ENCODE measurements around the gene CDH4. TPM values are rescaled to one million over a fixed set of nuclear protein-coding genes. Genes with fewer than 3 reads are reported as not detected.

The CDH4 gene
- total RNA-seq, 2 experiments from 2014 or later: 0.10 to 0.15 TPM

GRCh38 chr20:61896058-61896961, 644.2 kb downstream of the CDH4 start:
- intact Hi-C loops (cut with micrococcal nuclease): no loop called here
- Mint-ChIP-seq H3K4me3 (no peak overlapping the region), H3K9me3 (no peaks in the 10 kb centered on the region), H3K27me3 (ENCODE audit: low read depth) (no peaks in the 10 kb centered on the region), H3K27ac (no peak overlapping the region), H3K36me3 (ENCODE audit: low read depth) (no peaks in the 10 kb centered on the region), H3K4me1 (ENCODE audit: low read depth) (no peaks in the 10 kb centered on the region)
- CTCF ChIA-PET: interaction anchor here (0.6 to 1.6 kb wide), 6 partner anchors 9 to 1498 kb away, joined by 3 to 6 read pairs (median 3); no protein-coding TSS in a partner anchor
- peak; percentile 41 for DNase-seq

DNA sequence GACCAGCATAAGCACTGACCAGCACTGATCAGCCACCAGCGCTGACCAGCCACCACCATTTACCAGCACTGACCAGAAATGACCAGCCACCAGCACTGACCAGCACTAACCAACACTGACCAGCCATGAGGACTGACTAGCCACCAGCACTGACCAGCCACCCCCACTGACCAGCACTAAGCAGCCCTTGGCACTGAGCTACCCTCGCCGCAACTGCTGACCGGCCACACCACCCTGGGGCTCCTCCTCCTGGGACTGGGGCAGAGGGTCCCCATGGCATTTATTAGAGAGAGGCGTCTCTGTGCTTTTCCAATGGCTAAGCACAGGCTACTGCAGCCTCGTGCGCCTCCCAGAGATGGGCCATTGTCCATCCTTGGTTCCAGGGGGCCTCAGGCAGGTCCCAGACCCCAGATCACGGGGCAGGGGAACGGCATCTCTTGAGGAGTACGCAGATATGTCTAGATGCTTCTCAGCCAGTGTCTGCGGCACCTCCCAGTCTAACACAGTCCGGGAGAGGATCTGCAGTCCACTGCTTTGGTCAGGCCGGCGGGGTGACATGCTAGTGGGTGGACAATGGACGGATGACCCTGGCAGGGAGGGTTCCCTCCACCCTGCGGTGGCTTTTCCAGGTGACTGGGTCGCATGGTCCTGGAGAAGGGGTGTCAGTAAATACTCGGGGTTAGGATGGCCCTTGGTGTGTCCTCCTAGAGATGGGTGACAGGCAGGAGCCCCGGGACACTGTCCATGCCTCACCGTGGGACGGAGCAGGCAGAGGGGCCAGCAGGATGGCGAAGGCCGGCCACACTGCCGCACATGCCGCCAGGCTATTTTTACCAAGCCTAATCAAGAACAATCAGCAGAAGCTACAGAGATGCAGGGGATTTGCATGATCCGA, 645.6 kb downstream of the CDH4 start:
- intact Hi-C loops (cut with micrococcal nuclease): no loop called here
- no peak overlapping the region for H3K27ac Mint-ChIP-seq
- H3K4me3 Mint-ChIP-seq: no peak overlapping the region
- no peak for DNase-seq
- no peaks in the 10 kb centered on the region for H3K36me3 Mint-ChIP-seq (ENCODE audit: low read depth)
- no peaks in the 10 kb centered on the region for H3K9me3 Mint-ChIP-seq
- H3K4me1 Mint-ChIP-seq (ENCODE audit: low read depth): no peaks in the 10 kb centered on the region
- H3K27me3 Mint-ChIP-seq (ENCODE audit: low read depth): no peaks in the 10 kb centered on the region
- CTCF ChIA-PET: no interaction called here

DNA sequence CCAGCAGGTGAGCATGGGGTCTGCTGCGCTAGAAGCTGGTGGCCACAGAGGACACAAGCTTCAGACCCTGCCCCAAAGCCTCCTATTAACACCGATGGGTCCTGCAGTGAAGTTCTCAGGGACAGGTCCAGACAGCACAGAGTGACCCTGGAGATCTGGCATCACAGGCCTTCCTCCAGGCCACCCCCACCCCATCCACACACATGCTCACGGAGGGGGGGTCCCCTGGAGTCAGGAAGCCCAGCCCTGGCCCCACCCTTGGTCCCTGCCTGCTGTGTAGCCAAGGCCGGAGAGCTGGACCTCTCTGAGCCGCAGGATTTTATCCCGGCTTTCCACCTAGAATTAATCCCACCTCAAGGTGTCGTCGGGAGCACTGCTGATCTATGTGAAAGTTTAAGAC, 646.3 kb downstream of the CDH4 start:
- H3K9me3 Mint-ChIP-seq: no peaks in the 10 kb centered on the region
- H3K27me3 Mint-ChIP-seq (ENCODE audit: low read depth): no peaks in the 10 kb centered on the region
- H3K4me3 Mint-ChIP-seq: no peak overlapping the region
- H3K36me3 Mint-ChIP-seq (ENCODE audit: low read depth): no peaks in the 10 kb centered on the region
- DNase-seq: no peak
- intact Hi-C loops (cut with micrococcal nuclease): no loop called here
- CTCF ChIA-PET: no interaction called here
- H3K27ac Mint-ChIP-seq: no peak overlapping the region
- no peaks in the 10 kb centered on the region for H3K4me1 Mint-ChIP-seq (ENCODE audit: low read depth)

GRCh38 chr20:61900011-61900944, 648.2 kb downstream of the CDH4 start:
- Mint-ChIP-seq H3K36me3 (ENCODE audit: low read depth) (no peaks in the 10 kb centered on the region), H3K9me3 (no peaks in the 10 kb centered on the region), H3K27me3 (ENCODE audit: low read depth) (no peaks in the 10 kb centered on the region), H3K27ac (no peak overlapping the region), H3K4me1 (ENCODE audit: low read depth) (no peaks in the 10 kb centered on the region), H3K4me3 (no peak overlapping the region)
- intact Hi-C loops (cut with micrococcal nuclease): no loop called here
- CTCF ChIA-PET: no interaction called here
- DNase-seq: no peak

DNA sequence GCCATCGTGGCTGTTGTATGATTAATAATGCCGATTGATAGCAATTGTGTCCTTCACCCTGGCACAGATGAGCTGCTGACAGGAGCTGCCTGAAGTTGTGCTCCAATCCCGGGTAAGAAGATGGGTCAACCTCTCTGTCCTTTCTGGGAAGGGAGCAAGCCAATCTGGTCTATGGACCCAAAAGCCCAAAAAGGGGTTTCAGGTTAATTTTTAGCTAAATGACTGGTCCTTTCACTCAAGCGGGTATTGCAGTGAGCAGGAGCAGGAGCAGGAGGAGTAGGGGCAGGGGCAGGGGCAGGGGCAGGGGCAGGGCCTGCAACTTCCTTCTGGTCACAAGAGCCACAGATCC, 648.9 kb downstream of the CDH4 start:
- Mint-ChIP-seq H3K4me3 (no peak overlapping the region), H3K27ac (no peak overlapping the region), H3K4me1 (ENCODE audit: low read depth) (no peaks in the 10 kb centered on the region), H3K9me3 (no peaks in the 10 kb centered on the region), H3K27me3 (ENCODE audit: low read depth) (no peaks in the 10 kb centered on the region), H3K36me3 (ENCODE audit: low read depth) (no peaks in the 10 kb centered on the region)
- CTCF ChIA-PET: no interaction called here
- intact Hi-C loops (cut with micrococcal nuclease): no loop called here
- DNase-seq: no peak

DNA sequence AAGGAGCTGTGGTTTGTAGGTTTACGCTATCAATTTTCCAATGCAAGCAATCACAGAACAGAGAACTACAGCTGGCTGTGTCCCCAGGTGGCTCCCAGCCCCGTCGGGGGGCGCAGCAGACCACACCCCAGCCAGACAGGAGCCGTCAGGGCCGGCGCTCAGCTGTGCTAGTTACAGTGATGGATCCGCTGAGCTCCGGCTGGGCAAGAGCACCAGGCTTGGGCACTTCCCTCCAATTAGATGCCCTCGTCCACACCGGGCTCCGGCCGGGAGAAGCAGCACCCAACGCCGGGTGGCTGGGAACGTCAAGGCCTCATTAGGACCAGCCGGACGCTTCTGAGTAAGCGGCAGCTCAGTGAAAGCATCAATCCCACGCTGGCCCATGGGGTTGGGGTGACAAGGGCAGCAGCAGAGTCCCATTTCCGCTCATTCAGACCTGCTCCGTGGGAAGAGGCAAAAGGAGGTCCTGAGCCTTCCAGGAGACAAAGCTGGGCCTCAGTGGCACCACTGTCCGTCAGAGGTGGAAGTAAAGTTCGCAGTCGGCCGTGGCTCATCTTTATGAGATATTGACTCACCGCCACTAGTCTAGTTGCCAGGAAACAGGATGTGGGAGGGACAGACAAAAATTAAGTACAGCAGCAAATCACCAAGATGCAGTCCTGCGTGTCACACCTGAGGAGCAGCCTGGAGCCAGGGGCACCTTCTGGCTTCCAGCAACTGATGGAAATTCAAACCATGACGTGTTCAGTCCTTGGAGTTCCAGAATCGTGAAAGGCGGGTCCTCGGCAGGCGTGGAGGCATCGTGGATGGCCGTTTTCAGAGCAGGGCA, 649.5 kb downstream of the CDH4 start:
- intact Hi-C loops (cut with micrococcal nuclease): no loop called here
- H3K27ac Mint-ChIP-seq: no peak overlapping the region

GRCh38 chr20:61902221-61902869, 650.3 kb downstream of the CDH4 start:
- Mint-ChIP-seq H3K27me3 (ENCODE audit: low read depth) (no peaks in the 10 kb centered on the region), H3K4me1 (ENCODE audit: low read depth) (no peaks in the 10 kb centered on the region), H3K9me3 (no peaks in the 10 kb centered on the region)

More for the DNA sequence above, 649.5 kb downstream of the CDH4 start:
- DNase-seq: peak; percentile 8
- no peaks in the 10 kb centered on the region for H3K36me3 Mint-ChIP-seq (ENCODE audit: low read depth)
- CTCF ChIA-PET: no interaction called here
- no peak overlapping the region for H3K4me3 Mint-ChIP-seq
- H3K4me1 Mint-ChIP-seq (ENCODE audit: low read depth): no peaks in the 10 kb centered on the region
- H3K27me3 Mint-ChIP-seq (ENCODE audit: low read depth): no peaks in the 10 kb centered on the region
- H3K9me3 Mint-ChIP-seq: no peaks in the 10 kb centered on the region

DNA sequence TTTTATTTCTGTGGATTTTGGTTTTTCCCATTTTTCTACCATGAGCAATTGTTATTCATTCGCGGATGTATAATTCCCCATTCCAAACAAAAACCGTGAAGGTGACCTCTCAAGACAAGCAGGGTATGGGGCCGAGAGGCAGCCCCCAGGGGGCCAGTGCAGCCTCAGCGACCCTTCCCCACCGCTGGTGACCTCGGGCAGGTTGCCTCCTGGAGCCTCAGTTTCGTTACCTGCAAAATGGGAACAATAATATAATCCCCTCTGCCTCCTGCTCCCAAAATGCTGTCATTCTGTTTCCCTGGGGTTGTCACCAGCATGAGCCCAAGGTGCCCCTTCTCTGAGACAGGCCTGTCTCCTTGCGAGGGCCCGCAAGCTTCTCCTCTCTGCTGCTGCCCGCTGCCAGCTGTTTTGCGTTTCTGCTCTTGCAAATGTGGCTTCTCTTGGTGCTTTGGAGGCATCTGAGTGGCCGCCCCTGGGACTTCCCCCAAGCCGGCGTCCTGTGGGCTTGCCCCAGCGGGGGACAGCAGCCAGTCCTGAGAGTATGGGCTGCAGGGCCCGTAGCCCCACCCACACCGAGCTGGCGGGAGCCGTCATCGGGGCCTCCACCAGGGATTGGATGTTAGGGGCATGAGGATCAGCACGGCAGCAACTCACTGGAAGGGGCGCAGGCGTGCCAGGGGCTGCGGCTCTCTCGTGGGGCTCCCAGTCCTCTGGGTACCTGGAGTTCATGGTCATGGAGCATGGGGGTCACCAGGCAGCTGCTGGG, 651.7 kb downstream of the CDH4 start:
- CTCF ChIA-PET: no interaction called here
- no peak for DNase-seq
- Mint-ChIP-seq H3K4me1 (ENCODE audit: low read depth) (no peaks in the 10 kb centered on the region), H3K27ac (no peak overlapping the region), H3K9me3 (no peaks in the 10 kb centered on the region), H3K27me3 (ENCODE audit: low read depth) (no peaks in the 10 kb centered on the region), H3K4me3 (no peak overlapping the region), H3K36me3 (ENCODE audit: low read depth) (no peaks in the 10 kb centered on the region)
- intact Hi-C loops (cut with micrococcal nuclease): no loop called here

More at GRCh38 chr20:61902221-61902869, 650.3 kb downstream of the CDH4 start:
- H3K27ac Mint-ChIP-seq: no peak overlapping the region
- H3K4me3 Mint-ChIP-seq: no peak overlapping the region
- H3K36me3 Mint-ChIP-seq (ENCODE audit: low read depth): no peaks in the 10 kb centered on the region
- intact Hi-C loops (cut with micrococcal nuclease): no loop called here
- CTCF ChIA-PET: no interaction called here
- DNase-seq: no peak

DNA sequence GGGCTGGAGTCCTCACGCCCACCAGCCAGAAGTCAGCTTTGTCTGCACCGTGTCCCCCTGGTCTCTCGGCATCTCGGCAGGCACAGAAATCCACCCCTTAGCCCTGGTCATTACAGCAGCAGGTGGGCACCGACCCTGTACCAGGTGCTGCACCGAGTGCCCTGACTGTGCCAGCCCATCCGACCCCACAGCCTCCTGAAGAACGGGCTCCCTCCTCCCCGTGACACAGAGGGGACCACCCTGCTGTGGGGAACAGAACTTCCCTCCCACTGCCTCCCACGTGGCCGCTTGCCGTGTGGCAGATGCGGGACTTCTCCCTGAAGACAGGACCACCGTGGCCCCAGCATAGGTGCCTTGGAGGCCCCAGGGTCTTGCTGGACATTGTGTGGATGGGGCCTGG, 652.4 kb downstream of the CDH4 start:
- CTCF ChIA-PET: no interaction called here
- DNase-seq: no peak
- Mint-ChIP-seq H3K27ac (no peak overlapping the region), H3K9me3 (no peaks in the 10 kb centered on the region), H3K4me3 (no peak overlapping the region), H3K27me3 (ENCODE audit: low read depth) (no peaks in the 10 kb centered on the region), H3K4me1 (ENCODE audit: low read depth) (no peaks in the 10 kb centered on the region), H3K36me3 (ENCODE audit: low read depth) (no peaks in the 10 kb centered on the region)
- intact Hi-C loops (cut with micrococcal nuclease): no loop called here

DNA sequence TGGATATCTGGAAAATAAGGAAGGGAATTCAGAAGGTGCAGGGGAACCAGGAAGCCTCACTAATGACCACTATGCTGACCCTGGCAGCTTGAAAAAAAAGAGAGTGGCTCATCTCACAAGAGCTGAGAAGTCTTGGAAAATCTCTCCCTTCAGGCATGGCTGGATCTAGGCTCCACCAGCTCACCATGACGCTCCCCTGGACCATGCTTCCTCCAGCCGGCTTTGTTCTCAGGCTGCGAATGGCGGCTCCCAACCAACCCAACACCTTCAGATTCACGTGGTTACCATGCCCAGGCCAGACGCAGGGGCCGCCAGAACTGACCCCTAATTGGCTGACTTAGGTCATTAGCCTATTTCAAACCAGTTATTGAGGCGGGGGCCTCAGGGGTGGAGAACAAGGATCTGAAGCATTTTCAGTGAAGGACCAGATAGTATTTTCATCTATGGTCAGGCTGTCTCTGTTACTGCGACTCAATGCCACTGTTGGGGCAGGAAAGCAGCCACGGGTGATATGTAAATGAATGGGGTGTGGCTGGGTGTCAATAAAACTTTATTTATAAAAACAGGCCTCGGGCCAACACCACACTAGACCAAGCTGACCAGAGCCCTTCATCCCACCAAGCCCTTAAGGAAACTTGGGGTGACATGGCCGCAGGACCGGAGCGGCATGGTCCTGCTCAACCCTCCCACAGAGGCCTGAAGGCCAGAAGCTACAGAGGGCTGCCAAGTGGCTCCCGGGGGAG, 653.9 kb downstream of the CDH4 start:
- CTCF ChIA-PET: no interaction called here
- intact Hi-C loops (cut with micrococcal nuclease): no loop called here
- DNase-seq: no peak
- Mint-ChIP-seq H3K4me1 (ENCODE audit: low read depth) (no peaks in the 10 kb centered on the region), H3K4me3 (no peak overlapping the region), H3K36me3 (ENCODE audit: low read depth) (no peaks in the 10 kb centered on the region), H3K27me3 (ENCODE audit: low read depth) (no peaks in the 10 kb centered on the region), H3K27ac (no peak overlapping the region), H3K9me3 (no peaks in the 10 kb centered on the region)
